Activated T-helper 1 cell treated with Interleukin-2 at 50 U/mL for 16 hours (primary cell): ENCODE measurements around the gene STK17B.

Experiments used
- DNase-seq: peaks from one replicate; pipeline ENCODE4 v3.0.0-alpha.2; 2020; ENCODE audit warnings: low read depth

The STK17B gene

GRCh38 chr2:196112418-196113034 is 58.9 kb downstream of the STK17B start:
- DNase-seq, result no peak

GRCh38 chr2:196108604-196109003 is 62.8 kb downstream of the STK17B start:
- no peak for DNase-seq

DNA sequence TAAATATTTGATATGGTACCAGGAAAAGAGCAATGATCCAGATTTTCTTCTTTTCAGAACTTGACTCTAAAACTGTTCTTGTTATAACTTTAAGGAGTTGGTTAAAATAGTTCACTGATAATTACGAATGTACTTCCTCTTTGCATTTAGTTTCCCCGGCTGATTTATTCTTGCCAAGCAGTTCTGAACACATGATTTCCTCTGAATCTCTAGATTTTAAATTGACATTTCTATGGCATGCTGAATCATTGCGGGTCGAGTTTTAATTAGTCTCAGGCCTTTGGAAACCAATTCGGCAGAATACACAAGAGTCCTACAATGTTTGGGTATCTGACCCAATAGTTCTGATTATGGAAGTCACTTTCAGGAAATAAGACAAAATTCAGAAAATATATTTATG is 65.4 kb downstream of the STK17B start:
- no peak for DNase-seq

GRCh38 chr2:196104066-196104465 is 67.3 kb downstream of the STK17B start:
- no peak for DNase-seq

DNA sequence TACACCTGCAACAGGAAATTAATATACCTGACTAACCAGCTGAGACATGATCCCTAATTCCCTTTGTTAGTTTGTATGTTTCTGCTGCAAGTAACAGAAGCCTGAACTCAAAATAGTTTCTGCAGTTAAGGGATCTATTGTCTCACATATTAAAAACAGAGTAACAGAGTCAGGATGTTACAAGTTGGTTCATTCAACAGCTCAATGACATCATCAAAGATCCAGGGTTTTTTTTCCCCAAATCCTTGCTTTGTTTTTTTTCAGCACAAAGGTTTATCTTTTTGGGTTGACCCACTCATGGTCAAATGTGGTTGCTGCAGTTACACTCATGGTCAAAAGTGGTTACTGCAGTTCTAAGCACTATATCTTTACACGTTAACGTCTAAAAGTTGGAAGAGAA is 67.8 kb downstream of the STK17B start:
- DNase-seq, result no peak

DNA sequence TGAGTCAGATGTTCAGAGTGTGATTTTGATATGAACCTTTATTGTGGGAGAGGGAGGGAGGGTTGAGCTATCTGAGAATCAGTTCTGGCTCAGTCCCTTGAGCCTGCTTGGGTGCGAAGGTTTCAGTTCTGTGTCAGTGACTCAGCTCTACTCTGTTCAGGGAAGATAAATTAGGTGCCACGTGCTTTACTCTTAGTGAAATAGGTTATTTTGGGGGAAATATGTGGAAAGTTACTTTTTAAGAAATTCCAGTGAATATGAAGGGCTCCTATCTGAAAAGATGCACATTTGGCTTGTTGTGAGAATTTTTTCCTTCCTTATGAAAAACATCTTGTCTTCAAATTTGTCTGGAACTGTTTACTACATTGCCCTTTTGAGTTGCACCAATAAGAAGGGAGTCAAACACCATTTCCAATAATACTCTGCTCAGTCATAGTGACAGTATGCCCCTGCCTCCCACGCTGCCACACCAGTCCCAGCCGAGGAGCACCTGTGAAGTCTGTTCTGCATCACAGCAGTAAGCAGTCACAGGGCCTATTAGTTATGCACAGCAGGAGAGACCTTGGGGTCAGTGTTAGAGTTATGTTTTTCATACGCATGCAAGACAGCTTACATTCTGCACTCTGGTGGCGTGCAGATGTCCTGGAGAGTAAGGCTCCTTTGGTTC is 69.9 kb downstream of the STK17B start:
- no peak for DNase-seq

DNA sequence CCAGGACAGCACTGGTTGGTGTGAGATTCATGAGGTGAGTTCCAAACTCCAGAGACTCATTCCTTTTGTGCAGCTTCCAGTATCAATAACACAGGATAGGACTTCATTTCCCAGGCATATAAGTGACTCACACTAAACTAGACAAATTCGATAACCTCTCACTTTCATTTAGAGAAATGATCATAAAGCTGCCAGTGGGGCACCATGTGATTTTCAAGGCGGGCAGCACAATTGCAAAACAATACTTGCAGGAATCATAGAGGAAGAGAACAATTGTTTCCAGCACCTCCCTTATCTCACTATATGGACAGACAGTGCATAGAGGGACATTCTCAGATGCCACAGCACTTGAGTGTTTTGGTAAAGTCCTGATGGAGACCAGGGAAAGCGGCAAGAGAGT is 71.5 kb downstream of the STK17B start:
- DNase-seq, result no peak

GRCh38 chr2:196097864-196098660 is 73.3 kb downstream of the STK17B start:
- DNase-seq, result no peak

- DNase-seq, result no peak
Measured at GRCh38 chr2:196096982-196097745, 74.2 kb downstream of the STK17B start.

- DNase-seq, result no peak
Measured at GRCh38 chr2:196096264-196096663, 75.1 kb downstream of the STK17B start.

DNA sequence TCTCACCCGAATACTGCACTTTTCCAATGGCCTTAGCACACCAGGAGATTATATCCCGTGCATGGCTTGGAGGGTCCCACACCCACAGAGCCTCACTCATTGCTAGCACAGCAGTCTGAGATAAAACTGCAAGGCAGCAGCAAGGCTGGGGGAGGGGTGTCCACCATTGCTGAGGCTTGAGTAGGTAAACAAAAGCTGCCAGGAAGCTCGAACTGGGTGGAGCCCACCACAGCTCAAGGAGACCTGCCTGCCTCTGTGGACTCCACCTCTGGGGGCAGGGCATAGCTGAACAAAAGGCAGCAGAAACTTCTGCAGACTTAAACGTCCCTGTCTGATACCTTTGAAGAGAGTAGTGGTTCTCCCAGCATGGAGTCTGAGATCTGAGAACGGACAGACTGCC is 81.9 kb downstream of the STK17B start:
- DNase-seq, result peak; percentile 6

DNA sequence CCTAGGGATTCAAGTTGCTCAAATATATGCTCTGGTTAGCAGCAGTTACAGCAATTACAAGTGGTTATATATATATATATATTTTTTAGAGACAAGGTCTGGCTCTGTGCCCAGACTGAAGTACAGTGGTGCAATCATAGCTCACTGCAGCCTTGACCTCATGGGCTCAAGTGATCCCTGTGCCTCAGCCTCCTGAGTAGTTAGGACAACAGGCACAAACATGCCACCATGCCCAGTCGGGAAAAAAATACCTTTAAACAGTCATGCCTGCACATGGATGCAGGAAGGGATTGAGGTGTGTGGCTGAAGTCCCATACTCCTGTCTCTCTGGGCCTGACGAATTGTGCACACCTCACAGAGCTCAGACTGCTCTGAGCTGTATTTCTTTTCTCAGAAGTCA is 83.2 kb downstream of the STK17B start:
- DNase-seq, result no peak

- no peak for DNase-seq
Measured at GRCh38 chr2:196086517-196087368, 84.6 kb downstream of the STK17B start.

DNA sequence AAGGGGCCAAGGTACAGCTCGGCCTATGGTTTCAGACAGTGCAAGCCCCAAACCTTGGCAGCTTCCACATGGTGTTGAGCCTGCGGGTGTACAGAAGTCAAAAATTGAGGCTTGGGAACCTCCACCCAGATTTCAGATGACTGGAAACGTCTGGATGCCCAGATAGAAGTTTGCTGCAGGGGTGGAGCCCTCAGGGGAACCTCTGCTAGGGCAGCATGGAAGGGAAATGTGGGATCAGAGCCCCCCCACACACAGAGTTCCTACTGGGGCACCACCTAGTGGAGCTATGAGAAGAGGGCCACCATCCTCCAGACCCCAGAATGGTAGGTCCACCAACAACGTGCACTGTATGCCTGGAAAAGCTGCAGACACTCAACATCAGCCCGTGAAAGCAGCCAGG is 87.8 kb downstream of the STK17B start:
- no peak for DNase-seq
